HS-5 (cell line): ENCODE measurements around the gene IPO13.

Experiments
- DNase-seq: peaks from one replicate; pipeline ENCODE4 v3.0.0-alpha.2; 2012; ENCODE audit warnings: low read depth

Gene IPO13

GRCh38 chr1:43949678-43950077 lies 2.9 kb downstream of the IPO13 start:
- DNase-seq: no peak

GRCh38 chr1:43951021-43951985 lies 4.6 kb downstream of the IPO13 start:
- no peak for DNase-seq

GRCh38 chr1:43952731-43953346 lies 6.1 kb downstream of the IPO13 start:
- DNase-seq: no peak

- no peak for DNase-seq
These were observed 6.6 kb downstream of the IPO13 start for GRCh38 chr1:43953361-43953760.

GRCh38 chr1:43954036-43954435 lies 7.3 kb downstream of the IPO13 start:
- DNase-seq: no peak

- no peak for DNase-seq
These were observed 9.5 kb downstream of the IPO13 start for GRCh38 chr1:43956234-43956633.

GRCh38 chr1:43957407-43958040 lies 10.8 kb downstream of the IPO13 start:
- no peak for DNase-seq

GRCh38 chr1:43958351-43959255 lies 11.9 kb downstream of the IPO13 start:
- no peak for DNase-seq

- no peak for DNase-seq
These were observed 14.0 kb downstream of the IPO13 start for GRCh38 chr1:43960798-43961197.

- no peak for DNase-seq
These were observed 14.9 kb downstream of the IPO13 start for GRCh38 chr1:43961692-43962091.

GRCh38 chr1:43962324-43962723 lies 15.6 kb downstream of the IPO13 start:
- DNase-seq: no peak

- DNase-seq: no peak
These were observed 16.3 kb downstream of the IPO13 start for GRCh38 chr1:43963006-43963405.

- no peak for DNase-seq
These were observed 17.1 kb downstream of the IPO13 start for GRCh38 chr1:43963890-43964289.

GRCh38 chr1:43965316-43965715 lies 18.6 kb downstream of the IPO13 start:
- no peak for DNase-seq

- no peak for DNase-seq
These were observed 21.7 kb downstream of the IPO13 start for GRCh38 chr1:43968348-43968948.

GRCh38 chr1:43969416-43969745 lies 22.6 kb downstream of the IPO13 start:
- DNase-seq: no peak

- peak; percentile 84 for DNase-seq
These were observed 23.2 kb downstream of the IPO13 start, which contains the start of gene DPH2 for GRCh38 chr1:43969746-43970466. TSS of gene DPH2 (plus strand) at chr1:43970010. CDS start at chr1:43970176, 166 bp downstream.

GRCh38 chr1:43970502-43970901 lies 23.8 kb downstream of the IPO13 start:
- no peak for DNase-seq

- DNase-seq: no peak
These were observed 24.2 kb downstream of the IPO13 start for GRCh38 chr1:43970911-43971310.

- DNase-seq: no peak
These were observed 24.7 kb downstream of the IPO13 start for GRCh38 chr1:43971336-43971980.
